HG03039 (cell line): Measurements from ENCODE around the gene MDM4.

ENCODE experiments used
- ATAC-seq: cut with Tn5 transposase; IDR thresholded peaks from one replicate; pipeline ENCODE4 v1.9.1; 2021; ENCODE audit warnings: mild to moderate bottlenecking, moderate library complexity; ENCODE audit not compliant: unreplicated experiment

The MDM4 gene

GRCh38 chr1:204576422-204576821 lies 60.2 kb downstream of the MDM4 start:
- no peak for ATAC-seq

DNA sequence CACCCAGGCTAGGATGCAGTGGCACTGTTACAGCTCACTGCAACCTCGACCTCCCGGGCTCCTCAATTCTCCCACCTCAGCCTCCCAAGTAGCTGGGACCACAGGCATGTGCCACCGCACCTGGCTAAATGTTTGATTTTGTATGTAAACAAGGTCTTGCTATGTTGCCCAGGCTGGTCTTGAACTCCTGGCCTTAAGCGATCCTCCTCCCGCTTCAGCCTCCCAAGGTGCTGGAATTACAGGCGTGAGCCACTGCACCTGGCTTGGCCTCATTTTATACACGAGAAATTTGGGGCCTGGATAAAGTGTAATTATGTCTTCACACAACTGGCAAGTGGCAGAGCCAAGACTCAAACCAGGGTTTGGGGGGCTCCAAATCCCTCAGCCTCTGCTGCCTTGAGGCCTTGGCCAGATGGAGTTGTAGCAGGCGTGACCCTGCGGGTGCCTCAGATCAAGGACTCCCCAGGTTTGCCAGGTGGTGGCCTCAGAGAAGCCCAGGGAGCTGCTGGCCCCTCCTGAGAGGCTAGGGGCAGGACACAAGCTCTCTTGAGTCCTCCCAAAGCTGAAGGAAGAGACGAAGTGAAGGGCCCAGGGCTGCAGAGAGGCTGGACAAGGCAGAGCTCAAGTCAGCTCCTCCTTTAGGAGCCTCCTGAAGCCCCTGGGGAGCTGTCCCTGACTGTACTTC lies 61.7 kb downstream of the MDM4 start:
- no peak for ATAC-seq

DNA sequence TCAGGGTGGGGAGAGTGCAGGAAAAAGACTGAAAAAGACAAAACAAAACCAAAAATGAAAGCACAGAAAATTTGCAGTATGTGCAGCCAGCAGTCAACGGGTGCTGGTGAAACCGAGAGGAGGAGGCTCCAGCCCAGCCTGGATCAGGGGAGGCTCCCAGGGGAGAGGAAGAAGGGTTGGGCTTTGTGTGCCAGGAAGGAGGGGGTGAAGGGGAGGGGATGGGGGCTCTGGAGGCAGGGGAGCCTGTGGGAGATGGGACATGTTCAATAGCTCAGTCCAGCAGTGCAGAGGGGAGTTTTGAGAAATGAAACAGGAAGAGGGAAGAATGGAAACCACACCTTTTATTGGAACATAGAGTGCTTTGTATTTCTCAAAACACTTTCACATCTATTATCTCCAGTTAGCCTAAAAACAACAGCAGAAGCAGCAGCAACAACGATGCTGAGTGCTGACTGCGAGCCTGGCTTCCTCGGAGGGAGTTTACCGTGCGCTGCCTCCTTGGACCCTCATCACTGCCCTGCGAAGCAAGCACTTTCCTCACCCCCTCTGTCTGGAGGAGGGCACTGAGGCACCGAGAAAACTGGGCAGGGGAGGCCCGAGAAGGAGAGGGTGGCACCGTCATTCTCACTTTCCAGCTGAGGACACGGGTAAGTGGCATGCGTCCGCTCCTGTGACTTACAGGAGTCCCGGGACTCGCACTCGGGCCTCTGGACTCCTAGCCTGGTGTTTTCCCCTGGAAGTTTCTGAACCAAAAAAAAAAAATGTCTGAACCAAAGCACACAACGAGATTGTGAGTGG lies 62.9 kb downstream of the MDM4 start:
- peak; percentile 40 for ATAC-seq

GRCh38 chr1:204579681-204580080 lies 63.5 kb downstream of the MDM4 start:
- ATAC-seq: no peak

- ATAC-seq: no peak
Observed at GRCh38 chr1:204580862-204581261, 64.7 kb downstream of the MDM4 start.

GRCh38 chr1:204581759-204582158 lies 65.6 kb downstream of the MDM4 start:
- ATAC-seq: no peak

DNA sequence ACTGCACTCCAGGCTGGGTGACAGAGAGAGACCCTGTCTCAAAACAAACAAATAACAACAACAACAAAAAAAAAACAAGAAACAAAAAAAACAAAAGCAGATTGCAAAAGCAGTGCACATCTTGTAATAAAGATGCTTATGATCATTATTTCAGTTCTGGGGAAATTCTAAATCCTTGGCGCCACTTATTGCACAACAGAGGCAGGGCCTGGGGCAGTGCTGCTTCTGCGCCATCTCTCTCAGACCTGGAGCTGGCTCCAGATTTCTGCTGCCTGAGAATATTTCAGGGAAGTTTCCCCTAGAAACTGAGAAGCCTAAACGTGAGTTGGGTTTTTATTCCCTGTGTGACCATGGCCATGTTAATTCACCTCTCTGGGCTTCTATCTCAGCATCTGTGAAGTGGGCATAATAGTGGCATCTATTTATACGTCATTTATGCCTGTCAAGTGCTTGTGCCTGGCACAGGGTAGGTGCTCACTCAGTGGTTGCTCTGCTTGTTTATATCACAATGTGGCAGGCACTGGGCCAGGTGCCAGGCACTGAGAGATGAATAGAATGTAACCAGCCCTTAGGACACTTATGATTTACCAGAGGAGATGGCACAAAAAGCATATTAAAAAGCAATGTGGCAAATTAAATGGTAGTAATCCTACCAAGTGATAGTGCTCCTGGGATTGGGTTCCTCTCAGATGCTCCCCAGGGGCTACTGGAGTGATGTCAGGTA lies 67.9 kb downstream of the MDM4 start:
- ATAC-seq: no peak

GRCh38 chr1:204584699-204585372 lies 68.6 kb downstream of the MDM4 start:
- no peak for ATAC-seq

- no peak for ATAC-seq
Observed at GRCh38 chr1:204587621-204588020, 71.4 kb downstream of the MDM4 start.

- no peak for ATAC-seq
Observed at GRCh38 chr1:204588826-204589225, 72.6 kb downstream of the MDM4 start.

DNA sequence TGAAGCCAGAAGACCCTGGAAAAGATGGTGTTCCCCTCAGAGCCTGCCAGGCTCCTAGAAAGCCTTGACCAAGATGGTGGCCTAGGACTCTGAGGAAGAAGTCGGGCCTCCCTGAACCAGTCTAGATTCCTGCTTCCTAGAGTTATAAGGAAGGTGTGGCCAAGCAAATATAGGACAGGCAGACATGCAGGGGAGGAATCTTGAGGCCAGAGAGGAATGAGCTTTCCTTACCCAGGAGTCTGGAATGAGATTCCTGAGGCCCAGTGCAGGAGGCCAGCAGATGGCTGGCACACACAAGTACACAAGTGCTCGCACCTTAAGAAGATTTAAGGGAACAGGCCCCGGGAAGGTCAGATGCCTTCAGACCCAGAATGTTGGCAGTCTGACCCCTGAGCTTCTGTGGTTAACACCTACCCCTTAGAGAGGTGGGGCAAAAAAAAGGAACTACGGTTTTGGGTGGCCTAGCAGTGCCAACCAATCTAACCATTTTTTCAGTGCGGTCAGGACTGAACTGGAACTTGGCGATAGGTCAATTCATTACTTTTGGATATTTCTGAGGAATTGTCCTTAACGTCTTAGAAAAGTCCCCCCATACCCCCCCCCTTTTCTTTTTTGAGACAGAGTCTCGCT lies 73.3 kb downstream of the MDM4 start:
- ATAC-seq: no peak

DNA sequence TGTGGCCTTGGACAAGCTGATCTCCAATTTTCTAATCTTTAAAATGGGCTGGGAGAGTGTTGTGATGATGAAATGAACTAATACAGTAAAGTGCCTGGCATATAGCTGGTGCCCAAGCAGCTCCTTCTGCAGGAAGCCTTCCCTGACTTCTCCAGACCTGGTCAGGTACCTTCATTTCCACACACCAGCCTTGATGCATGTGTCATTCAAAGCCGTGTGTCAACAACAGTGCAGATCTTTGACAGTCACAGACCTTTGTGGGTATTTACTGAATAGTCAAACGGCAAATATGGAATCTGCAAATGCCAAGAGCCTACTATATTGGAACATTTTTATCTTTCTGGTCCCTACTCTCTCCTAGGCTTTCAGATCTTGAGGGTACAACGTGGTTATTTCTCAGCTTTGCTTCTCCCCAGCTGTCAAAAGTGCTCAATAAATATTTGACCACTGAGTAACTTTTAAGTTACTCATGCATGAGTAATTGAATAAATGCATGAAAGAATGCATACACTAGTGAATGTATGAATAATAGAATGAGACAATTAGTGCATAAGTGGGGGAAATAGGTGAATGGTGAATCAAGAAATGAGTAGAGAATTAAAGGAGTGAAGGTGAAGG lies 75.4 kb downstream of the MDM4 start:
- ATAC-seq: no peak

- ATAC-seq: no peak
Observed at GRCh38 chr1:204592246-204592948, 76.2 kb downstream of the MDM4 start.

DNA sequence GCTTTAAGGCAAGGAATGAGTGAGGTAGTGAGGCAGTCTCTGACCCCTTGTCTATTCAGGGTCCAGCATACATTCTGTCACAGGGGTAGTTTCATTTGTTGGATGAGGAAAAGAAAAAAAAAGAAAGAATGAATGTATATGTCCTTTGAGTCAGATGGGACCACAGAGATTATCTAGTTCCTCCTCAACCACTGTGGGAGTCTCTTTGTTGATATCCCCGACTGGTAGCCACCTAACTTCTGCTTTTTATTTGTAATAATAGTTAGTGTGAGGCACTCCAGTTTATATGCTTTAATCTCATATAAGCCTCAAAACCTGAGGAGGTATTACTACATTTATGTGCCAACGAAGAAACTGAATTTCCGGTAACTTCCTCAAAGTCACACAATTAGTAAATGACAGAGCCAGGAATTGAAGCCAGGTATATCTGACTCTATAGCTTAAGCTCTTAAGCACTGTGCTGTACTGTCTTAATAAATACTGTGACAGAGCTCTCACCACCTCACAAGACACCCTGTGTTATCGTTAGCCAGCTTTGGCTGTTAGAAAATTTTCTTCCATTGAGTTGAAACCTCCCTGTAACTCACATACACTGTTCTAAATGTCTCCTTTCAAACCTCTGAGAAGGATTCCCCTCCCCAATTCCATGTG lies 82.2 kb downstream of the MDM4 start:
- ATAC-seq: no peak

DNA sequence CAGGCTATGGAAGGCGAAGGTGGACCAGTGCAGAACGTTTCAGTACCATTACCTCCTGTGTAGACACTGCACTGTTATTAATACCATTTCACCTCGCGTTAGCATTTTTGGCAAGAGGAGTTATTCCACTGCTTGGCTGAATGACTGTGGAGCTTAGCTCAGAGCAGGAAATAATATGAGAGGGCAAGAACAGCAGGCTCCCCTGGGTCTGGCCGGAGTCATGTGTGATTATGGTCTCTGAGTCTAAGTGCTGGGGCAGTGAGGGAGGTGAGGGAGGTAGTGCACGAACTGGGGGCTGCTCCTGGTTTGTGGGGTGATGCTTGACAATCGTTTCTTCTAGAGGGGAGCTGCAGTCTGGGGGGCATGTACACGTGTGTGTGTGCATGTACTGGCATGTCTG lies 82.9 kb downstream of the MDM4 start:
- ATAC-seq: no peak

DNA sequence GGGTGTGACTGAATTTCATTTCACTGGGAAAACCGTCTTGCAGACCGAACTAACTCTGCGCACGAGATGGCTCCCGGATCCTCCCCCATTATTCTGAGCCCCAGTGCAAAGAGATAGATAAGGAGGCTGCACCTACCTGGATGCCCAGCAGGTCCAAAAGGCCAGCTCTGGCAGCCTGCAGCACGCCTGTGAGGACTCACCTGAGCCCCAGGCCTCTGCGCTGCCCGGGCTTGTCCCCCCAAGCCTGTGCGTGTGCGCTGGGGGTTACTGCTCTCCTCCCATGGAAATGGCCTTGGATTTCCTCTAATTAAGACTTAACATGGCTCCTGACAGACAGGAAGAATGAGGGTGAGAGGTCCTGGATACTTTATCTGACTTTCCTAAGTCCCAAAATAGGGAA lies 83.4 kb downstream of the MDM4 start:
- no peak for ATAC-seq

DNA sequence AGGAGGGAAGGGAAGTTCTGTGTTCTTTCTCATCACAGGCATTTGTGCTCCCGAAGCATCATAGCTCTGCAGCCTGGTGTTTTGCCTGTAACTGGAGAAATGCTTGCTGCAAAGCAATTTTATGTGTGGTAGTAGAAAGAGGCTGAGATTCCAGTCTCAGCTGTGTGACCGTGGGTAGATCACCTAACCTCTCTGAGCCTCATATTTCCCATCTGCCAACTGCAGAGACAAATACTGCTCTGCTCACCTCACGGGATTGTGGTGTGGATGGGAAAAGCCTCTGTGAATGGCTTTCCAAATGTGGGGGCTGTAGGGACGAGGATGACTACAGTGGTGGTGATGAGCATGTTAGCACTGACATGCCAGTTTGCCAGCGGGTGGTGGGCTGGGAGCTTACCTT lies 84.0 kb downstream of the MDM4 start:
- no peak for ATAC-seq

GRCh38 chr1:204600968-204601367 lies 84.8 kb downstream of the MDM4 start:
- no peak for ATAC-seq

- ATAC-seq: no peak
Observed at GRCh38 chr1:204602111-204602579, 85.9 kb downstream of the MDM4 start.
